Esophagus muscularis mucosa (tissue), 4 donors: Measurements from ENCODE around the gene CD6. TPM values are rescaled to one million over a fixed set of nuclear protein-coding genes. Genes with fewer than 3 reads are reported as not detected.

Source experiments
- DNase-seq: peaks from one replicate; pipeline ENCODE4 v3.0.0-alpha.2; 2017; ENCODE audit errors: extremely low spot score
- H3K27ac ChIP-seq, 4 donors: fragments of 200-600 bp; sonication (generic); replicated peaks in 1 of 4; 1 replicate in 3 of 4; 2 replicates in 1 of 4; pipeline ENCODE4 v1.5.1; 2016 to 2019; ENCODE audit warnings: mild to moderate bottlenecking in 1 of 4
- H3K27me3 ChIP-seq, 4 donors: fragments of 200-600 bp; sonication (generic); one replicate each; pipeline versions ENCODE4 v1.5.1 to v1.6.0; 2016 to 2019
- H3K36me3 ChIP-seq, 4 donors: fragments of 200-600 bp; sonication (generic); one replicate each; pipeline ENCODE4 v1.5.1; 2016 to 2019
- H3K4me1 ChIP-seq, 4 donors: fragments of 200-600 bp; sonication (generic); one replicate each; pipeline ENCODE4 v1.5.1; 2016 to 2019
- H3K4me3 ChIP-seq, 4 donors: fragments of 200-600 bp; sonication (generic); 1 replicate in 2 of 4; 2 replicates in 2 of 4; pipeline ENCODE4 v1.5.1; 2016 to 2019; ENCODE audit warnings: mild to moderate bottlenecking in 4 of 4, moderate library complexity in 1 of 4
- H3K9me3 ChIP-seq, 4 donors: fragments of 200-600 bp; sonication (generic); 1 replicate in 3 of 4; 2 replicates in 1 of 4; pipeline ENCODE4 v1.5.1; 2016 to 2019
- EP300 ChIP-seq: sonication (generic); formaldehyde crosslinking; IDR thresholded peaks from one replicate; pipeline ENCODE4 v1.6.1; 2017; ENCODE audit warnings: antibody characterized with exemption
- POLR2A ChIP-seq: fragments of 450-650 bp; IDR thresholded peaks from one replicate; pipeline ENCODE4 v1.6.1; 2017; ENCODE audit warnings: antibody characterized with exemption, moderate library complexity, mild to moderate bottlenecking, low read depth
- POLR2AphosphoS5 ChIP-seq, 2 donors: sonication (generic); formaldehyde crosslinking; IDR thresholded peaks; one replicate each; pipeline ENCODE4 v1.6.1; 2017; ENCODE audit warnings: antibody characterized with exemption in 2 of 2
- WGBS: methylation state at CpG from one replicate; pipeline ENCODE4 v1.1.5; 2018; 5-methylcytosine and 5-hydroxymethylcytosine counted together
- intact Hi-C: fragments of 100-400 bp; cut with DNase I; formaldehyde crosslinking; loops from one replicate; pipeline ENCODE4 v1.15.1; 2023
- total RNA-seq, 4 donors: library from RNA; depleted of rRNA; stranded (reverse); fragments of >200 nt; gene quantifications; one replicate each; pipeline versions ENCODE4 v1.1.0 to v1.2.1, GENCODE V29; 2016
- TF ChIP-seq, protein P1 (sequence below), 3 experiments: fragments of 200-600 bp in 2 of 3; fragments of 450-650 bp in 1 of 3; sonication (generic) in 2 of 3; IDR thresholded peaks; one replicate each; pipeline ENCODE4 v1.5.1; 2017 to 2019; ENCODE audit warnings: antibody characterized with exemption in 3 of 3, mild to moderate bottlenecking in 2 of 3, moderate library complexity in 1 of 3

CD6 gene
- total RNA-seq, 4 donors from 2014 or later: 0.32 to 2.2 (median 1.3) TPM; not detected in 1

DNA sequence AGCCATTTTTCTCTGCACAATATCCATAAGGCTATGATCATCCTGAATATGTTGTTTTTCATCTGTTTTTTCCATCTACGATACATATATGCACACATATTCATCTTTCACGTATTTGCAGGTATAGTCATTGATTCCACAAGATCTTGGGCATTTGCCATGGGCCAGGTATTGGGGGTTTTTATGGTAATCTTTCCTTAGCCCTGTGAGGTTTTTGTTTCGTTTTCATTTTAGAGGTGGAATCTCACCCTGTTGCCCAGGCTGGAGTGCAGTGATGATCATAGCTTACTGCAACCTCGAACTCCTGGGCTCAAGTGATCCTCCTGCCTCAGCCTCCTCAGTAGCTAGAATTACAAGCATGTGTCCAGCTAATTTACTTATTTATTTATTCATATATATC is 20.0 kb downstream of the CD6 start:
- no peak overlapping the region for H3K27ac ChIP-seq
- H3K27me3 ChIP-seq: peaks cover 0 to 13% (median 0%) of the 10 kb centered on the region in 4 donors
- no peak for DNase-seq
- H3K9me3 ChIP-seq: no peaks in the 10 kb centered on the region
- H3K36me3 ChIP-seq: no peaks in the 10 kb centered on the region
- TF ChIP-seq POLR2A: no peak
- TF ChIP-seq, protein P1, sequence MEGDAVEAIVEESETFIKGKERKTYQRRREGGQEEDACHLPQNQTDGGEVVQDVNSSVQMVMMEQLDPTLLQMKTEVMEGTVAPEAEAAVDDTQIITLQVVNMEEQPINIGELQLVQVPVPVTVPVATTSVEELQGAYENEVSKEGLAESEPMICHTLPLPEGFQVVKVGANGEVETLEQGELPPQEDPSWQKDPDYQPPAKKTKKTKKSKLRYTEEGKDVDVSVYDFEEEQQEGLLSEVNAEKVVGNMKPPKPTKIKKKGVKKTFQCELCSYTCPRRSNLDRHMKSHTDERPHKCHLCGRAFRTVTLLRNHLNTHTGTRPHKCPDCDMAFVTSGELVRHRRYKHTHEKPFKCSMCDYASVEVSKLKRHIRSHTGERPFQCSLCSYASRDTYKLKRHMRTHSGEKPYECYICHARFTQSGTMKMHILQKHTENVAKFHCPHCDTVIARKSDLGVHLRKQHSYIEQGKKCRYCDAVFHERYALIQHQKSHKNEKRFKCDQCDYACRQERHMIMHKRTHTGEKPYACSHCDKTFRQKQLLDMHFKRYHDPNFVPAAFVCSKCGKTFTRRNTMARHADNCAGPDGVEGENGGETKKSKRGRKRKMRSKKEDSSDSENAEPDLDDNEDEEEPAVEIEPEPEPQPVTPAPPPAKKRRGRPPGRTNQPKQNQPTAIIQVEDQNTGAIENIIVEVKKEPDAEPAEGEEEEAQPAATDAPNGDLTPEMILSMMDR (IDR thresholded peaks at IDR 0.05): no peak
- H3K4me3 ChIP-seq: no peak overlapping the region
- 93% methylated on average over 4 of the region's 4 CpGs for WGBS
- intact Hi-C loops: no loop called here
- H3K4me1 ChIP-seq: peaks cover 0 to 9% (median 1%) of the 10 kb centered on the region in 4 donors

DNA sequence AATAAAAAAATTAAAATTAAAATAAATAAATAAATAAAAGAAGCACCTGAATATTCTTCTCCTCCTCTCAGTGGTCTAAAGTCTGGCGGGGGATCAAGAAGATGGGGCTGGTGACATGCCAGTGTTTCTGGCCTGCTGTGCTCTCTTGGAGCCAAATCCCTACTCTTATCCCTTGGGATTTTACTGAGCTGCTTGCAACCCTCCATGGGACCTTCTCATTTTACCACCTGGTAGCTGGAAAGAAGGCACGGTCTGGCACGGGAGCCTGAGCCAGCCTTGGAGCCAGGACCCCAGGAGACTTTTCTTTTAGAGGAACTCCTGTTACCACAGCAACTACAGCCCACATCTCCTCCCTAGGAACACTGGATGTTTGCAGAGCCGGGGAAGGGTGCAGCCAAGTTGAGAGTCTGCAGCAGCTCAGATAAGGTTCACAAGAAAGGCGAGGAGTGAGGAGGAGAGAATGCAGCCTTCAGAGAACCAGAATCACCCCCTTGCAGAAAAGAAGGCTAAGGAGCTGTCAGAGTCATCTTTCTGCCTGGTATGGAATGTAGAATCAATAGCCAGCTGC is 21.4 kb downstream of the CD6 start:
- Histone ChIP-seq H3K27me3 (peaks cover 0 to 10% (median 0%) of the 10 kb centered on the region in 4 donors), H3K4me3 (no peak overlapping the region), H3K27ac (no peak overlapping the region), H3K36me3 (no peaks in the 10 kb centered on the region), H3K4me1 (peaks cover 0 to 10% (median 1%) of the 10 kb centered on the region in 4 donors), H3K9me3 (no peaks in the 10 kb centered on the region)
- TF ChIP-seq EP300 (no peak), POLR2A (no peak), POLR2AphosphoS5 (IDR thresholded peaks at IDR 0.05) (no peak)
- TF ChIP-seq, protein P1 (IDR thresholded peaks at IDR 0.05): no peak
- WGBS: 55% methylated on average over 4 of the region's 5 CpGs
- intact Hi-C loops: no loop called here
- DNase-seq: no peak

DNA sequence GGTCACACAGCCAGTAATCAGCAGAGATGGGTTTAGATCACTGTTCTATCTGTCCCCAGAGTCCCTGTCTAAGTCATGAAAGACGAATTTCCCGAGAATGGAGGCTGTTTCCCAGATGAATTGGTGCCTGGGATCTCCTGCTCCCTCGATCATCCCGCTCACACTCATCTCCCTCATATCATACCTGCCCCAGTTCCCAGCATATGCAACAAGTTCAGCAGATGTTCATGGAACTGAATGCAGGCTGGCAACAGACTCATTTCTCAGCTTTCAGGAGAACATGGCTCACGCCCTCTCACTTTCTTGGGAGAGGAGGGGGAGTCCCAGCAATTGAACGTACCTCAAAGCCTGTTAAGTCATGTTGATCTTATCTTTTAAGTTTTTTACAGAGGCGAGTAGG is 22.1 kb downstream of the CD6 start:
- H3K27ac ChIP-seq: no peak overlapping the region
- no peaks in the 10 kb centered on the region for H3K9me3 ChIP-seq
- peaks cover 0 to 10% (median 1%) of the 10 kb centered on the region in 4 donors for H3K4me1 ChIP-seq
- peaks cover 0 to 7% (median 0%) of the 10 kb centered on the region in 4 donors for H3K27me3 ChIP-seq
- no peak overlapping the region for H3K4me3 ChIP-seq
- H3K36me3 ChIP-seq: no peaks in the 10 kb centered on the region
- intact Hi-C loops: no loop called here
- 90% methylated on average over 7 of the region's 7 CpGs for WGBS
- no peak for DNase-seq
- TF ChIP-seq, protein P1 (IDR thresholded peaks at IDR 0.05): no peak
- TF ChIP-seq POLR2A: no peak
- TF ChIP-seq EP300: no peak
- no peak for TF ChIP-seq POLR2AphosphoS5 (IDR thresholded peaks at IDR 0.05)

DNA sequence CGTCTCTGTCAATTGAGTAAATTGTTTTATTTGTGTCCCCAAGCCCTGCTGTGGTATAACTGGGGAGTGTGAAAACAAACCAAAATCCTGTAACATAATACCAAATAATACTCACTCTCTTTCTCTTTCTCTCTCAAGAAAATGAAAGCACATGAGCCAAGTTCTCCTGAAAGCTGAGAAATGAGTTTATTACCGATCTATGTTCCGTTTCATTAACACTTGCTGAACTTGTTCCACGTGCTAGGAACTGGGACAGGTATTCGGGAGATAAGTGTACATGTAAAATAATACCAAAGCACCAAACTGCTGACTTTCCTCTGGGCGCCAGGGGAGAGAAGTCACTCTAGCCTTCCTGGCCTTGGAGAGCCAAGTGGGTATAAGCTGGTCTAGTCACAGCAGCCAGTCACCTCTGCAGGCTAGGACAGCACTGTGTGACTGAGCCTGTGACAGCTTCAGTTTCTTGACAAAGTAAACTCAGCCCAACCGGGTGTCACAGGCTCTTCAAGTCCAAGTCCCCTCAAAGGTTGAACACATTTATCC is 23.1 kb downstream of the CD6 start:
- intact Hi-C loops: no loop called here
- H3K27me3 ChIP-seq: peaks cover 0 to 7% (median 0%) of the 10 kb centered on the region in 4 donors
- WGBS: 85% methylated on average over 7 of the region's 7 CpGs
- DNase-seq: no peak
- H3K27ac ChIP-seq: no peak overlapping the region
- no peaks in the 10 kb centered on the region for H3K36me3 ChIP-seq
- no peaks in the 10 kb centered on the region for H3K9me3 ChIP-seq
- TF ChIP-seq, protein P1 (IDR thresholded peaks at IDR 0.05): no peak
- TF ChIP-seq POLR2A (no peak), EP300 (no peak), POLR2AphosphoS5 (IDR thresholded peaks at IDR 0.05) (no peak)
- peaks cover 0 to 10% (median 1%) of the 10 kb centered on the region in 4 donors for H3K4me1 ChIP-seq
- no peak overlapping the region for H3K4me3 ChIP-seq
